Measurements from ENCODE around the gene UCN2. TPM values are rescaled to one million over a fixed set of nuclear protein-coding genes. Genes with fewer than 3 reads are reported as not detected.

The UCN2 gene
- polyA plus RNA-seq, 1 experiment: 4.5 TPM

DNA sequence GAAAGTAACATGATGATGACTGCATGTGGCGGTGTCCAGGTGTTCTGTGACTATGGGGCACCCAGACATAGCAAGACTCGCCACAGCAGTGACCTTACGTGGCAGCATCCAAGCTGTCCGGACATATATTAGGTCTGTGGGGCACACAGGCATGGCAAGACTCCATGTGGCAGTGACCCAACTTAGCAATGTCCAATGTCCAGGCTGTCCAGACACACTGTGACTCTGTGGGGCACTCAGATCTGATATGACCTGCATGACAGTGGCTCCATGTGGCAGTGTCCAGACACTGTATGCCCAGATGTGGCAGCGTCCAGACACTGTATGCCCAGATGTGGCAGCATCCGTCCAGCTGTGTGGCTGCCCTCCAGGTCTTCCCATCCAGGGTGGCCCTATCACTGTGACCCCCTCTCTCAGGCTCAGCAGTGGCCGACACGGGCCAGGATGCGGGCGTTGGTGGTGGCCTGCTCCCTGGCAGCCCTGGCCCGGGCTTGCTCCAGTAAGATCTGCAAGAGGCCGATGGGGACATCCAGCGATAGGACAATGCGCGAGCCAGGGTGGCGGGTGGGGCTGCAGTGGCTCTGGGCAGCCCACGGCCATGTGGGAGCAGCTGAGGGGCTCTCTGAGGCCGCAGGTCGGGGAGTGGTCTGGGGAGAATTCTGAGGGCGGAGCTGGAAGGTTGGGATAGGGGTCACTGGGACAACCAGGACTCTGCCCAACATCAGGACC, 1.1 kb downstream of the UCN2 start:
- H3K36me3 ChIP-seq (ENCODE audit: control insufficient read depth, insufficient read depth, low read length): peaks cover 10% of the 10 kb centered on the region
- ChIA-PET POLR2A (no interaction called here), CTCF (interaction anchor here (1.0 to 3.4 kb wide), 3 partner anchors 13 to 101 kb away, joined by 3 to 21 read pairs (median 6); partner anchors contain the start of genes CELSR3 and SLC26A6)
- TF ChIP-seq, protein P1, sequence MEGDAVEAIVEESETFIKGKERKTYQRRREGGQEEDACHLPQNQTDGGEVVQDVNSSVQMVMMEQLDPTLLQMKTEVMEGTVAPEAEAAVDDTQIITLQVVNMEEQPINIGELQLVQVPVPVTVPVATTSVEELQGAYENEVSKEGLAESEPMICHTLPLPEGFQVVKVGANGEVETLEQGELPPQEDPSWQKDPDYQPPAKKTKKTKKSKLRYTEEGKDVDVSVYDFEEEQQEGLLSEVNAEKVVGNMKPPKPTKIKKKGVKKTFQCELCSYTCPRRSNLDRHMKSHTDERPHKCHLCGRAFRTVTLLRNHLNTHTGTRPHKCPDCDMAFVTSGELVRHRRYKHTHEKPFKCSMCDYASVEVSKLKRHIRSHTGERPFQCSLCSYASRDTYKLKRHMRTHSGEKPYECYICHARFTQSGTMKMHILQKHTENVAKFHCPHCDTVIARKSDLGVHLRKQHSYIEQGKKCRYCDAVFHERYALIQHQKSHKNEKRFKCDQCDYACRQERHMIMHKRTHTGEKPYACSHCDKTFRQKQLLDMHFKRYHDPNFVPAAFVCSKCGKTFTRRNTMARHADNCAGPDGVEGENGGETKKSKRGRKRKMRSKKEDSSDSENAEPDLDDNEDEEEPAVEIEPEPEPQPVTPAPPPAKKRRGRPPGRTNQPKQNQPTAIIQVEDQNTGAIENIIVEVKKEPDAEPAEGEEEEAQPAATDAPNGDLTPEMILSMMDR (IDR thresholded peaks at IDR 0.05; ENCODE audit: insufficient read depth, low read depth, low read length): no peak
- DNase-seq (ENCODE audit: low read depth): no peak
- H3K4me3 ChIP-seq (ENCODE audit: low read depth, low read length): no peak overlapping the region
- no peaks in the 10 kb centered on the region for H3K27me3 ChIP-seq (ENCODE audit: control insufficient read depth, insufficient read depth, low read length)

DNA sequence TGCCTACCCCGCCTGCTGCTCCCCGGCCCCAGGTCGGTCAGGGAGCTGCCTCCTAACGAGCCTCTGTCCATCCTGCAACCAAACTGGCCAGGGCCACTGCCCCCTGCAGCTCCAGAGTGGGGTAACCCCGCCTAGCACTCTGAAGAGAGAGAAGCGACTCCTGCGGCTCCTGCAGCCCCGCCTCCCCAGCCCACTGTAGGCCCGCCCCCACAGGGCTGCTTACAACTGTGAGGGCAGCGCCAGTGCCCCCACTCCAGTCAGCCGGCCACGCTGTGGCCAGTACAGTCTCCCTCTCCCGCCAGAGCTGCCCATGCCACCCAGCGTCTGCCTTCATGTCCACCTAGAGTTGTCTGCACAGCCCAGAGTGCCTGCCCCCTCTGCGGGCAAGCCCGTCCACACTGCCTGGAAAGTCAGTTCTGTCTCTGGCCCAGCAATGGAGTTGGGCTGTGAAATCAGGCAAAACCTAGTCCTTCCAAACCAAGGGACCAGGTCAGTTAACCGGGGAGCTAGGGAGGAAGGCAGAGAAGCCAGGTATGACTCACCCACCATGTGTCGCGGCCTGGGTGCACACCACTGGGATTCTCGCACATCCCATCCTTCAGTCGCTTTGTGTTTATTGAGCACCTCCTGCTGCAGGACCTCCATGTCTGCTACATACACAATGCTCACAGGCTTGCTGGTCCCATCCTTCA, 2.4 kb downstream of the UCN2 start:
- peaks cover 10% of the 10 kb centered on the region for H3K36me3 ChIP-seq (ENCODE audit: control insufficient read depth, insufficient read depth, low read length)
- peak overlapping the region; percentile 23; the same call in 1 of the 2 replicates for H3K4me3 ChIP-seq (ENCODE audit: low read depth, low read length)
- DNase-seq (ENCODE audit: low read depth): no peak
- TF ChIP-seq, protein P1 (IDR thresholded peaks at IDR 0.05; ENCODE audit: insufficient read depth, low read depth, low read length): peak; percentile 59
- ChIA-PET CTCF (interaction anchor here (1.0 to 4.3 kb wide), 9 partner anchors 10 to 123 kb away, joined by 3 to 43 read pairs (median 6); partner anchors contain the start of genes CELSR3, COL7A1 and SLC26A6), POLR2A (interaction anchor here (0.6 kb wide), 1 partner anchor 1566 kb away, joined by 7 read pairs; no protein-coding TSS in a partner anchor)
- no peaks in the 10 kb centered on the region for H3K27me3 ChIP-seq (ENCODE audit: control insufficient read depth, insufficient read depth, low read length)

DNA sequence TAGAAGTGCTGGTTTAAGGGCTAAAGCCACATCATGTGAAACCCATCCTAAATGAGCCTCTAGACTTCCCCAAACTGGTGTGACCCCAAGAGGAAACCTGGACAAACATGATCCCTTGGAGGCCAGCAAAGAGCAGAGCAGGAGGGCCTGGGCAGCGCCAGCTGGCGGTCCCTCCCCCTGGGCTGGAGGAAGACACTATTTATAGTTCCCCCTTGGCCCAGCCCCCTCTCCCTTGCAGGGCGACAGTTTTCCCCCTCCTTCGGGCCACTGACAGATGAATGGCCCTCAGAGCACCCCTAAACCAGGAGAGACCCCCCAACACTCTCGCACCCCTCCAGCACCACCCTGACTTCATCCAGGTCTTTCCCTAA, 2.9 kb downstream of the UCN2 start:
- H3K4me3 ChIP-seq (ENCODE audit: low read depth, low read length): peak overlapping the region; percentile 23; the same call in 1 of the 2 replicates
- POLR2A ChIA-PET: interaction anchor here (0.6 kb wide), 1 partner anchor 1566 kb away, joined by 7 read pairs; no protein-coding TSS in a partner anchor
- DNase-seq (ENCODE audit: low read depth): no peak

DNA sequence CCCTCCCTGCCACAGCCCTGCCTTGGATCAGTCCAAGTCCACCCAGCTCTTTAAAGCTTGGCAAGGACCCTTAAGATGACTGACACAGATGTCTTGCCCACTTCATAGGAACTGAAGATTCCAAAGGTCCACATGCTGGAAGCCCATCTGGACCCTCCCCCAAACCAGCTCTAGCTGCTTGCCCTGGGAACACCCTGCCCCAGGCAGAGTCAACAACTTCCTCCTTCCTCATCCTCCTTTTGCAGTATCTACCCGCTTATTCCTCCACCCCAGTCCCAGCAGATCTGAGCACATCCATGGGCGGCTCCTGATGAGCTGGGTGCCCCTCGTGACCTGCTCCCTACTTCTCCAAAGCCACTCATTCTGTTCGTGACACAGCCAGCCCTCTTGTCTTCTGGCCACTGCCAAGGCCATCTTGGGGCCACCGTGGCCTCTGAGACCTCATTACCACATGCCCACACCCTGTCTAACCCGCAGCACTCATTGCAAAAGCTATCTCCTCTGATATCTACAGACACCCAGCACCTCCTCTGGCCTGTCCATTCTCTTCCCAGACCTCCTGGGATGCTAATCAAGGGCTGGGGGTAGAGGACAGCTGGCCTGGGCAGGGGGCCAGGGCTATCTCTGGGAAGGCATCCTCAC, 5.0 kb downstream of the UCN2 start:
- TF ChIP-seq, protein P1 (IDR thresholded peaks at IDR 0.05; ENCODE audit: insufficient read depth, low read depth, low read length): no peak
- POLR2A ChIA-PET: no interaction called here
- Histone ChIP-seq H3K36me3 (ENCODE audit: control insufficient read depth, insufficient read depth, low read length) (peaks cover 7% of the 10 kb centered on the region), H3K4me3 (ENCODE audit: low read depth, low read length) (no peak overlapping the region), H3K27me3 (ENCODE audit: control insufficient read depth, insufficient read depth, low read length) (no peaks in the 10 kb centered on the region)
- no peak for DNase-seq (ENCODE audit: low read depth)
- CTCF ChIA-PET: interaction anchor here (0.6 to 4.3 kb wide), 34 partner anchors 9 to 268 kb away, joined by 3 to 43 read pairs (median 4); partner anchors contain the start of genes CELSR3, COL7A1, NCKIPSD and SLC26A6

More for the DNA sequence above, 2.9 kb downstream of the UCN2 start:
- CTCF ChIA-PET: interaction anchor here (1.0 to 4.3 kb wide), 10 partner anchors 11 to 123 kb away, joined by 3 to 43 read pairs (median 6); partner anchors contain the start of genes CELSR3, COL7A1 and SLC26A6
- H3K27me3 ChIP-seq (ENCODE audit: control insufficient read depth, insufficient read depth, low read length): no peaks in the 10 kb centered on the region
- TF ChIP-seq, protein P1 (IDR thresholded peaks at IDR 0.05; ENCODE audit: insufficient read depth, low read depth, low read length): no peak
- peaks cover 10% of the 10 kb centered on the region for H3K36me3 ChIP-seq (ENCODE audit: control insufficient read depth, insufficient read depth, low read length)

Measured in BJ (cell line).